ENCODE results near the gene GATD1. TPM values are rescaled to one million over a fixed set of nuclear protein-coding genes. Genes with fewer than 3 reads are reported as not detected.

Gene GATD1
- total and polyA plus RNA-seq, 2 experiments from 2014 or later = 39.3 to 51.0 TPM

DNA sequence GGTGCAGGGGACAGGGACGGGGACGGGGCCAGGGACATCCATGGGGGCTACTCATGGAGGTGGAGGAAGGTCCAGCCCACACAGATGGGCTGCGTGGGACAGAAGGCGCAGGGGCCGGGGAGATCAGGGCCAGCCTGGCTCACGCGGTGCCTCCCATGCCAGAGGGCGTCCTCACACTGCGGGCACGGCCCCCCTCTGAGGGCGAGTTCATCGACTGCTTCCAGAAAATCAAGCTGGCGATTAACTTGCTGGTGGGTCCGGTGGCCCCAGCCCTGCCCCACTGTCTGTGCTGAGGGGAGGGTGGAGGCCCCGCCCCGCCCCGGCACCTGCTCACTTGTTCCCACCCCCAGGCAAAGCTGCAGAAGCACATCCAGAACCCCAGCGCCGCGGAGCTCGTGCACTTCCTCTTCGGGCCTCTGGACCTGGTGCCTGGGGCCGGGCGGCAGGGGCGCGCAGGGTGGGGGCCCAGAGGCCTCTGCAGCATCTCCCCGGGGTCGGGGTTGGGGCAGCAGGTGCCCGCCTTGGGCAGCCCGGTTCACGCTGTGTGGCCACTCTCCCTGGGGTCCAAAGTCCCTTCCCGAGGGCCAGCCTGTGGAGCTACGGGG is 55.4 kb downstream of the GATD1 start:
- H3K4me3 ChIP-seq = no peak overlapping the region
- Mint-ChIP-seq H3K36me3 (ENCODE audit: low read depth) (no peaks in the 10 kb centered on the region), H3K27ac (no peak overlapping the region), H3K4me1 (peaks cover 9% of the 10 kb centered on the region; the same call in 2 of the 3 replicates), H3K4me3 (no peak overlapping the region), H3K9me3 (no peaks in the 10 kb centered on the region; the same call in 2 of the 3 replicates), H3K27me3 (ENCODE audit: insufficient read depth, low read depth, poor library complexity) (peaks cover 16% of the 10 kb centered on the region)
- no peaks in the 10 kb centered on the region for H3K27me3 ChIP-seq (ENCODE audit: insufficient read depth)
- ATAC-seq (no peak), DNase-seq (ENCODE audit: low spot score) (peak; percentile 53)
- H3K36me3 ChIP-seq (ENCODE audit: insufficient read depth) = no peaks in the 10 kb centered on the region
- H2AFZ ChIP-seq = no peak overlapping the region
- no peaks in the 10 kb centered on the region for H4K20me1 ChIP-seq (replicated peaks; ENCODE audit: insufficient read depth)
- H3K4me2 ChIP-seq = no peak overlapping the region
- H3F3A ChIP-seq (replicated peaks; ENCODE audit: low read depth) = 0 out of 2 replicates have a peak, but pooled peaks cover 19% of the 10 kb centered on the region
- no peak overlapping the region for H3K27ac ChIP-seq (ENCODE audit: low read depth)
- H3K4me1 ChIP-seq (ENCODE audit: insufficient read depth) = peaks cover 3% of the 10 kb centered on the region
- no peak for TF ChIP-seq ETS1 (IDR thresholded peaks at IDR 0.05)
- no peak for TF ChIP-seq CTCF (conservative IDR thresholded peaks at IDR 0.05; ENCODE audit: low read depth in 2 of 2)
- TF ChIP-seq JUNB (IDR thresholded peaks at IDR 0.05; ENCODE audit: unreplicated experiment) = no peak
- TF ChIP-seq REST (IDR thresholded peaks at IDR 0.05; ENCODE audit: unreplicated experiment) = no peak
- no peak for TF ChIP-seq POLR2AphosphoS5 (IDR thresholded peaks at IDR 0.05; ENCODE audit: low read depth)
- no peak for TF ChIP-seq ZNF331 (CRISPR knock-in tag; IDR thresholded peaks at IDR 0.05; ENCODE audit: low read depth)
- TF ChIP-seq ZNF114 (CRISPR knock-in tag; IDR thresholded peaks at IDR 0.05) = no peak
- TF ChIP-seq ZNF462 (CRISPR knock-in tag; IDR thresholded peaks at IDR 0.05) = no peak
- no peak for TF ChIP-seq EZH2 (IDR thresholded peaks at IDR 0.05; ENCODE audit: low read depth, unreplicated experiment)
- TF ChIP-seq CREB1 (CRISPR knock-in tag; IDR thresholded peaks at IDR 0.05; ENCODE audit: low read depth) = no peak
- no peak for TF ChIP-seq NANOG (IDR thresholded peaks at IDR 0.05; ENCODE audit: borderline replicate concordance)
- TF ChIP-seq EZH2phosphoT487 (IDR thresholded peaks at IDR 0.05; ENCODE audit: unreplicated experiment) = no peak
- TF ChIP-seq STAT1 (IDR thresholded peaks at IDR 0.05; ENCODE audit: unreplicated experiment) = no peak
- H3K79me2 ChIP-seq (replicated peaks; ENCODE audit: insufficient read depth) = no peaks in the 10 kb centered on the region
- no peaks in the 10 kb centered on the region for H3K9me2 ChIP-seq (ENCODE audit: insufficient read depth)

Data from GM23338 (cell line).